ENCODE results near the gene ZNF430.

The ZNF430 gene

DNA sequence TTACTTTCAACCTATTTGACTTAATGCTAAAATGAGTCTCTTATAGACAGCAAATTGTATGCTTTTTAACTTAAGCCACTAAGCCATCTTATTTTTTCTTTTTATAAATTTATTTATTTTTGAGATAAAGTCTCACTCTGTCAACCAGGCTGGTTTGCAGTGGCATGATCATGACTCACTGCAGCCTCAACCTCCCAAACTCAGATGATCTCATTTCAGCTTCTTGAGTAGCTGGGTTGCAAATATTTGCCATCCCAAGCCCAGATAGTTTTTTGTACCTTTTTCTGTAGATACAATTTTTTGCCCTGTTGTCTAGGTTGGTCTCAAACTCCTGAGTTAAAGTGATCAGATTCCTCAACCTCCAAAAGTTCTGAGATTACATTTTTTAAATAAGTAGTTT lies 88.7 kb downstream of the ZNF430 start:
- Histone ChIP-seq H3K4me3 (no peak overlapping the region), H3K27ac (no peak overlapping the region)
